Spleen (tissue), 11 donors: Measurements from ENCODE around the gene TMC7. TPM values are rescaled to one million over a fixed set of nuclear protein-coding genes. Genes with fewer than 3 reads are reported as not detected.

Experiments used
- DNase-seq: peaks from one replicate; pipeline ENCODE4 v3.0.0-alpha.2; 2020
- H3K27ac ChIP-seq, 8 donors: fragments of 200-600 bp; sonication (generic) in 7 of 8; 1 replicate in 4 of 8; 2 replicates in 4 of 8; pipeline versions ENCODE4 v1.5.0 to v1.8.0; 2016 to 2021; ENCODE audit warnings: inconsistent platforms in 4 of 8, mild to moderate bottlenecking in 4 of 8, moderate library complexity in 1 of 8
- H3K27me3 ChIP-seq, 7 donors: fragments of 200-600 bp; sonication (generic) in 6 of 7; replicated peaks in 1 of 7; 1 replicate in 4 of 7; 2 replicates in 3 of 7; pipeline versions ENCODE4 v1.5.0 to v1.8.0; 2016 to 2021; ENCODE audit warnings: inconsistent platforms in 3 of 7, mild to moderate bottlenecking in 1 of 7
- H3K36me3 ChIP-seq, 6 donors: fragments of 200-600 bp; sonication (generic) in 5 of 6; 1 replicate in 4 of 6; 2 replicates in 2 of 6; pipeline versions ENCODE4 v1.5.0 to v1.8.0; 2016 to 2021; ENCODE audit warnings: inconsistent platforms in 2 of 6
- H3K4me1 ChIP-seq, 6 donors: fragments of 200-600 bp; sonication (generic) in 5 of 6; 1 replicate in 3 of 6; 2 replicates in 3 of 6; pipeline versions ENCODE4 v1.5.0 to v1.8.0; 2016 to 2021; ENCODE audit warnings: inconsistent platforms in 3 of 6
- H3K4me3 ChIP-seq, 8 donors: fragments of 200-600 bp; sonication (generic) in 7 of 8; 1 replicate in 4 of 8; 2 replicates in 4 of 8; pipeline versions ENCODE4 v1.5.0 to v1.8.0; 2016 to 2021; ENCODE audit warnings: inconsistent platforms in 4 of 8, mild to moderate bottlenecking in 4 of 8, moderate library complexity in 2 of 8
- H3K9me3 ChIP-seq, 8 donors: fragments of 200-600 bp; sonication (generic) in 7 of 8; 1 replicate in 4 of 8; 2 replicates in 4 of 8; pipeline versions ENCODE4 v1.5.0 to v1.8.0; 2016 to 2021; ENCODE audit warnings: inconsistent platforms in 4 of 8
- CTCF ChIP-seq, 11 experiments: fragments of 200-600 bp in 7 of 11; fragments of 450-650 bp in 4 of 11; sonication (generic) in 4 of 11; IDR thresholded peaks in 8 of 11; conservative IDR thresholded peaks in 3 of 11; 1 replicate in 7 of 11; 2 replicates in 4 of 11; pipeline versions ENCODE4 v1.4.0 to v1.8.0; 2016 to 2021; ENCODE audit warnings: antibody characterized with exemption in 11 of 11, inconsistent platforms in 4 of 11, mild to moderate bottlenecking in 1 of 11
- POLR2A ChIP-seq, 3 donors: fragments of 450-650 bp; IDR thresholded peaks; one replicate each; pipeline ENCODE4 v1.5.1; 2017; ENCODE audit warnings: antibody characterized with exemption in 3 of 3, mild to moderate bottlenecking in 1 of 3
- POLR2AphosphoS5 ChIP-seq, 3 donors: sonication (generic); formaldehyde crosslinking; IDR thresholded peaks; one replicate each; pipeline ENCODE4 v1.5.1; 2017; ENCODE audit warnings: antibody characterized with exemption in 3 of 3
- WGBS, 5 donors: extraction: QIAGEN DNeasy Blood & Tissue Kit in 3 of 5; methylation state at CpG; one replicate each; pipeline versions ENCODE4 v1.1.5 to v1.1.7; 2013 to 2018; 5-methylcytosine and 5-hydroxymethylcytosine counted together
- intact Hi-C: fragments of 100-400 bp; cut with DNase I; formaldehyde crosslinking; loops from one replicate; pipeline ENCODE4 v1.15.0; 2023; ENCODE audit warnings: low total_unique reads
- polyA plus RNA-seq, 3 donors: library from polyadenylated mRNA; stranded (reverse); fragments of 200-250 nt; gene quantifications; one replicate each; pipeline ENCODE4 v1.2.1, GENCODE V29; 2013
- small RNA-seq, 4 donors: library from RNA; depleted of rRNA; stranded (forward); fragments of <200 nt; gene quantifications; one replicate each; pipeline ENCODE3, GENCODE V24; 2016
- total RNA-seq, 7 donors: library from RNA; depleted of rRNA in 3 of 7; stranded (reverse); fragments of >200 nt in 3 of 7; fragmentation: NEBNext Ultra II Directional in 4 of 7; extraction: Animal tissue kit (Norgen Biotek cat#: 25700) in 4 of 7; gene quantifications; one replicate each; pipeline versions ENCODE4 v1.1.0 to v1.2.1, GENCODE V29; 2016 to 2021
- donor health status: healthy with polysubstance abuse.
- donor health status: DM: no; HTN: no; CAD: no; lungs with moderate emphysema.
- donor health status: DM: no; HTN: no; CAD: no.
- donor health status: Bipolar disorder and iron deficiency.
- donor health status: healthy.
- donor health status: DM: no; HTN: no; CAD: no.
- donor health status: DM: yes; HTN: yes; CAD: no.

Gene TMC7
- total and polyA plus RNA-seq, 10 donors, result 0.15 to 0.60 (median 0.37) TPM

- no peak overlapping the region for H3K27ac ChIP-seq
- peaks cover 8 to 42% (median 26%) of the 10 kb centered on the region in 6 donors for H3K4me1 ChIP-seq
- TF ChIP-seq POLR2A (IDR thresholded peaks at IDR 0.05), result no peak
- TF ChIP-seq CTCF (IDR thresholded peaks at IDR 0.05 in 8 of 11, conservative IDR thresholded peaks at IDR 0.05 in 3 of 11), result no peak
- TF ChIP-seq POLR2AphosphoS5 (IDR thresholded peaks at IDR 0.05), result no peak
- H3K27me3 ChIP-seq, result peaks cover 0 to 25% (median 6%) of the 10 kb centered on the region in 7 donors
- intact Hi-C loops, result no loop called here
- H3K9me3 ChIP-seq, result no peaks in the 10 kb centered on the region
- WGBS, 5 donors, result 94 to 97% (median 96%) methylated on average over 4 of the region's 4 CpGs
- peaks cover 0 to 9% (median 1%) of the 10 kb centered on the region in 6 donors for H3K36me3 ChIP-seq
- H3K4me3 ChIP-seq, result no peak overlapping the region
- DNase-seq, result no peak
Observed at GRCh38 chr16:19110537-19111360, 127.0 kb downstream of the TMC7 start.

GRCh38 chr16:19112099-19112407 lies 128.3 kb downstream of the TMC7 start:
- H3K36me3 ChIP-seq, result peaks cover 0 to 13% (median 3%) of the 10 kb centered on the region in 6 donors
- peaks cover 17 to 55% (median 39%) of the 10 kb centered on the region in 6 donors for H3K4me1 ChIP-seq
- peaks cover 0 to 29% (median 6%) of the 10 kb centered on the region in 7 donors for H3K27me3 ChIP-seq
- 92 to 98% (median 96%) methylated on average over 2 of the region's 2 CpGs for WGBS, 5 donors
- no peak overlapping the region for H3K27ac ChIP-seq
- no peak for DNase-seq
- no peaks in the 10 kb centered on the region for H3K9me3 ChIP-seq
- no peak overlapping the region for H3K4me3 ChIP-seq
- intact Hi-C loops, result no loop called here
- TF ChIP-seq POLR2A (IDR thresholded peaks at IDR 0.05) (no peak), POLR2AphosphoS5 (IDR thresholded peaks at IDR 0.05) (no peak), CTCF (IDR thresholded peaks at IDR 0.05 in 8 of 11, conservative IDR thresholded peaks at IDR 0.05 in 3 of 11) (no peak)

Small RNAs within 50 kb of the gene (small RNA-seq; reads per million reads assigned to genes)
- 0 reads per million in 4 donors for gene RNU6-1340P

Other genes starting within 250 kb of the TMC7 start
- gene RPS15A, start 193.6 kb upstream of the TMC7 start, total RNA-seq, result 1,000 to 10,000 TPM in 6 of 7 donors, 100 to 1,000 TPM in 1; 942 to 2,534 (median 1,484) TPM
- 1,000 to 10,000 TPM; 6,782 to 7,824 (median 7,484) TPM for gene RPS15A, start 193.6 kb upstream of the TMC7 start, polyA plus RNA-seq
- gene ARL6IP1, start 182.4 kb upstream of the TMC7 start, total RNA-seq, result 100 to 1,000 TPM in 3 of 7 donors, 10 to 100 TPM in 4; 76.1 to 245 (median 99.1) TPM
- 10 to 100 TPM; 36.6 to 70.0 (median 66.1) TPM for gene ARL6IP1, start 182.4 kb upstream of the TMC7 start, polyA plus RNA-seq
- gene SMG1, start 57.5 kb upstream of the TMC7 start, total RNA-seq, result 100 to 1,000 TPM; 104 to 154 (median 117) TPM
- 10 to 100 TPM in 1 of 3 donors, 1 to 10 TPM in 2; 8.4 to 11.5 (median 8.6) TPM for gene SMG1, start 57.5 kb upstream of the TMC7 start, polyA plus RNA-seq
- 10 to 100 TPM; 11.7 to 23.4 (median 18.7) TPM for gene COQ7, start 83.7 kb downstream of the TMC7 start, total RNA-seq
- gene COQ7, start 83.7 kb downstream of the TMC7 start, polyA plus RNA-seq, result 10 to 100 TPM in 1 of 3 donors, 1 to 10 TPM in 2; 6.6 to 10.9 (median 9.6) TPM
- 10 to 100 TPM; 19.1 to 41.5 (median 32.7) TPM for gene ITPRIPL2, start 130.0 kb downstream of the TMC7 start, total RNA-seq
- gene ITPRIPL2, start 130.0 kb downstream of the TMC7 start, polyA plus RNA-seq, result 1 to 10 TPM; 2.2 to 3.7 (median 2.5) TPM
- gene SYT17, start 184.3 kb downstream of the TMC7 start, total RNA-seq, result 1 to 10 TPM; 1.2 to 3.7 (median 1.6) TPM
- gene SYT17, start 184.3 kb downstream of the TMC7 start, polyA plus RNA-seq, result 1 to 10 TPM; 1.5 to 3.2 (median 2.9) TPM